Left lung (tissue), 10 donors: ENCODE data around the gene SERPINI1. TPM values are rescaled to one million over a fixed set of nuclear protein-coding genes. Genes with fewer than 3 reads are reported as not detected.

ENCODE experiments used
- ATAC-seq: fragments of 200-7000 bp; cut with Tn5 transposase; one replicate; pipeline ENCODE4 v1.9.1; 2020; ENCODE audit warnings: moderate library complexity
- DNase-seq, 4 donors: peaks; one replicate each; pipeline ENCODE4 v3.0.0-alpha.2; 2013 to 2020
- H3K27ac ChIP-seq, 2 donors: fragments of 200-600 bp; sonication (generic) in 1 of 2; one replicate each; pipeline versions ENCODE4 v1.5.0 to v1.8.0; 2020 to 2021
- H3K27me3 ChIP-seq, 2 donors: fragments of 200-600 bp; sonication (generic) in 1 of 2; one replicate each; pipeline versions ENCODE4 v1.5.0 to v1.8.0; 2020 to 2021
- H3K36me3 ChIP-seq, 2 donors: fragments of 200-600 bp; sonication (generic) in 1 of 2; one replicate each; pipeline versions ENCODE4 v1.5.0 to v1.8.0; 2020 to 2021
- H3K4me1 ChIP-seq, 2 donors: fragments of 200-600 bp; one replicate each; pipeline ENCODE4 v1.8.0; 2021
- H3K4me3 ChIP-seq, 2 donors: fragments of 200-600 bp; sonication (generic) in 1 of 2; one replicate each; pipeline versions ENCODE4 v1.5.0 to v1.8.0; 2020 to 2021; ENCODE audit warnings: mild to moderate bottlenecking in 1 of 2
- H3K9me3 ChIP-seq, 2 donors: fragments of 200-600 bp; sonication (generic) in 1 of 2; one replicate each; pipeline versions ENCODE4 v1.5.0 to v1.8.0; 2020 to 2021
- intact Hi-C, 2 donors: fragments of 100-400 bp; cut with DNase I; formaldehyde crosslinking; loops; one replicate each; pipeline versions ENCODE4 v1.11.2 to v1.14.2; 2022
- polyA plus RNA-seq, 6 donors: library from polyadenylated mRNA; unstranded; fragments of 120-200 nt; gene quantifications; one replicate each; pipeline ENCODE4 v1.2.1, GENCODE V29; 2013; ENCODE audit not compliant: insufficient read length in 6 of 6
- total RNA-seq, 2 donors: library from RNA; stranded (reverse); fragmentation: NEBNext Ultra II Directional; extraction: Animal tissue kit (Norgen Biotek cat#: 25700); gene quantifications; one replicate each; pipeline ENCODE4 v1.2.1, GENCODE V29; 2021
- TF ChIP-seq, protein P1 (sequence below), 2 donors: fragments of 200-600 bp; sonication (generic) in 1 of 2; IDR thresholded peaks; one replicate each; pipeline versions ENCODE4 v1.5.0 to v1.8.0; 2021; ENCODE audit warnings: antibody characterized with exemption in 2 of 2
- donor health status: DM: no; HTN: yes; CAD: no.
- donor health status: DM: no; HTN: no; CAD: no.

The SERPINI1 gene
- total and polyA plus RNA-seq, 8 donors: 6.1 to 19.5 (median 11.2) TPM

DNA sequence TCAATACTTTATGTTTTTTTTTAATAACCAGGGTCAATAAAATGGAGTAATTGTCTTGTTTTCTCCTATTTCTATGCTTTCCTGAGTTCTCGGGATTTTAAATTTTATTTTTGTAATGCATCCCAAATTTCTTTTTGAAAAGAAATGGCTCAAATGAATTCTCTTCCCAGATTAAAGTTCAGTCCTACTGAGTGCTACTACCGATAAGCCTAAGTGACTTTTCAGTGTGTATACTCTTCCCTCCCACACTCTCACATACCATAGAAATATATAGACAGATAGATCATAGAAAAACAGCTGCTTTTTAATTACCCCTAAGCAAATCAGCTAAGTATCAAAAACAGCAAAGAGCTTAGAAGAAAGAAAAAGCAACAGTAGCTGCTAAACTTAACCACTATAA is 1.5 kb downstream of the SERPINI1 start:
- intact Hi-C loops: no loop called here
- peaks cover 0 to 33% of the 10 kb centered on the region in 2 donors for H3K4me1 ChIP-seq
- DNase-seq (no peak), ATAC-seq (no peak)
- no peak overlapping the region for H3K27ac ChIP-seq
- no peaks in the 10 kb centered on the region for H3K36me3 ChIP-seq
- no peaks in the 10 kb centered on the region for H3K9me3 ChIP-seq
- no peak overlapping the region for H3K4me3 ChIP-seq
- TF ChIP-seq, protein P1, sequence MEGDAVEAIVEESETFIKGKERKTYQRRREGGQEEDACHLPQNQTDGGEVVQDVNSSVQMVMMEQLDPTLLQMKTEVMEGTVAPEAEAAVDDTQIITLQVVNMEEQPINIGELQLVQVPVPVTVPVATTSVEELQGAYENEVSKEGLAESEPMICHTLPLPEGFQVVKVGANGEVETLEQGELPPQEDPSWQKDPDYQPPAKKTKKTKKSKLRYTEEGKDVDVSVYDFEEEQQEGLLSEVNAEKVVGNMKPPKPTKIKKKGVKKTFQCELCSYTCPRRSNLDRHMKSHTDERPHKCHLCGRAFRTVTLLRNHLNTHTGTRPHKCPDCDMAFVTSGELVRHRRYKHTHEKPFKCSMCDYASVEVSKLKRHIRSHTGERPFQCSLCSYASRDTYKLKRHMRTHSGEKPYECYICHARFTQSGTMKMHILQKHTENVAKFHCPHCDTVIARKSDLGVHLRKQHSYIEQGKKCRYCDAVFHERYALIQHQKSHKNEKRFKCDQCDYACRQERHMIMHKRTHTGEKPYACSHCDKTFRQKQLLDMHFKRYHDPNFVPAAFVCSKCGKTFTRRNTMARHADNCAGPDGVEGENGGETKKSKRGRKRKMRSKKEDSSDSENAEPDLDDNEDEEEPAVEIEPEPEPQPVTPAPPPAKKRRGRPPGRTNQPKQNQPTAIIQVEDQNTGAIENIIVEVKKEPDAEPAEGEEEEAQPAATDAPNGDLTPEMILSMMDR (IDR thresholded peaks at IDR 0.05): no peak
- H3K27me3 ChIP-seq: no peaks in the 10 kb centered on the region

DNA sequence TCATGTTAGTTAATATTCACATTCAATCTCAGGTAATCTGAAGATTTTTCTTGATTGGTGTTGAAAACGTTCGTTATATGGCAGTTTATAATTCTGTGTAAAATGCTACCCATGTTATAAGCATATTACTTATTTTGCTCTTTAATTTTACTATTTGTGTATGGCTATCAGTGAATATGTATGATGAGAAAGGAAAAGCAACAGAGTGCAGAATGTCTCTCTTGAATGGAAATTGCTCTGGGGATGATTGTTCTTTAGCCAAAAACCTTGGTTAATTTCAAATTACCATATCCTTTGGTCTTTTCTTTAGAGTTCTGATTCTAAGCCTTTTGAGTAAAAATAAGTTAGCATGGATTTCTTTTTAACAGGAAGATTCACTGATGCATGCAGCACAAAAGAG is 2.5 kb downstream of the SERPINI1 start:
- peaks cover 0 to 22% of the 10 kb centered on the region in 2 donors for H3K4me1 ChIP-seq
- no peak overlapping the region for H3K4me3 ChIP-seq
- H3K9me3 ChIP-seq: no peaks in the 10 kb centered on the region
- H3K27me3 ChIP-seq: no peaks in the 10 kb centered on the region
- no peak for DNase-seq
- TF ChIP-seq, protein P1 (IDR thresholded peaks at IDR 0.05): no peak
- intact Hi-C loops: no loop called here
- ATAC-seq: no peak
- H3K27ac ChIP-seq: no peak overlapping the region
- no peaks in the 10 kb centered on the region for H3K36me3 ChIP-seq

DNA sequence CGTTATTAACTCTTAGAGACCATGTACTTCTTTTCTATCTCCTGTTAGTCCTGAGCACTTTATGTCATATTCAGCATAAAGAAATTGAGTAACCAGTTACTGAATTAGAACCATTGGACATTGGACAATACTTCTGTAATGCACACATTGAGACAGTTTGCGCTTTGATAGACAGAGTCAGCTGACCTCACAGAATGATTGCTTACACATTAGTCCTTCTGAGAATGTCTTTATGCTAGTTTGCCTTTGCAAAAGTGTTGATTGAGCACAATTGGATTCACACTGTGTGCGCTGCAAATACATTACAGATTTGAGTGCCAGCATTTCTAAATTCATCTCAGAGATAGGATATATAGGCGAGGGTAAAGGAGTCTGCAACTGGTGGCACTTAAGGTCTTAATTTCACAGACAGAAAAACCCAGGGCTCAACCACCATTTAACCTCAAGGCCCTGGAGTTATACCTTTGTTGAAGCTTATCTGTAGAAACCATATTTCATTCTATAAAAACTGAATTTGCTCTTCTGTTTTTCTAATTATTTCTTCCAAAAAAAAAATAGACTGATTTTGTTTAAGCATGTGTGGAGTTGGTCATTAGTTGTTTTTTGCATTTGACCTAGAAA is 3.8 kb downstream of the SERPINI1 start:
- no peaks in the 10 kb centered on the region for H3K9me3 ChIP-seq
- H3K4me1 ChIP-seq: peaks cover 0 to 11% of the 10 kb centered on the region in 2 donors
- no peak overlapping the region for H3K4me3 ChIP-seq
- no peak for DNase-seq
- intact Hi-C loops: no loop called here
- ATAC-seq: no peak
- no peaks in the 10 kb centered on the region for H3K36me3 ChIP-seq
- TF ChIP-seq, protein P1 (IDR thresholded peaks at IDR 0.05): no peak
- H3K27me3 ChIP-seq: no peaks in the 10 kb centered on the region
- H3K27ac ChIP-seq: no peak overlapping the region

DNA sequence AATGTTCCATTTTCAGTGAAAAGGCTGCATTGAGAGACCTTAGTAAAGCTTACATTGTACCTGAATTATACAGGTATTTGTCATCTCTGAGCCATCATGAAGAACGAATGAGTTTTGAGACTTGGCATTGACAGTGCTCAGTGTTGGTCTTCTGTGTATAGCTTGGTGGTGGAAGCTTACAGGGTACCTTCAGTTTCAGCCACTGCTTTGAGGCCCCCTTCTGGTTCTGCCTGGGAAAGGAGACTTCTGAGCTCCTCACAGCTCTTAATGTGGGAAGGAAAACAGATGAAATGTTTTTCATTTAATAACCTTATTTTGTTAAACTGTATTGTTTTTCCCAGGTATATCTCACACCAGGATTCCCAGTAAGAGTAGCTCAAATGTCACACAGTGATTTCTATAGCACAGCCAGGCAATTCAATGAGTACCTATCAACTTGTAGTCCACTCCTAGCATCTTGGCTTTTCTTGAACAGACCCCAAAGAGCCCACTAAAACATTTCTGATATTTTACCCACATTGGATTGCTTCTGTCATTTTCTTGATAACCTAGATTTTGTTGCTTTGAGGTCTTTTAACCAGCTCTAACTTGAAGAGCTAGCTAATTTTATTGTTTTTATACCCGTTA is 5.6 kb downstream of the SERPINI1 start:
- TF ChIP-seq, protein P1 (IDR thresholded peaks at IDR 0.05): no peak
- no peak overlapping the region for H3K27ac ChIP-seq
- peaks cover 0 to 8% of the 10 kb centered on the region in 2 donors for H3K4me1 ChIP-seq
- H3K9me3 ChIP-seq: no peaks in the 10 kb centered on the region
- H3K36me3 ChIP-seq: no peaks in the 10 kb centered on the region
- no peaks in the 10 kb centered on the region for H3K27me3 ChIP-seq
- ATAC-seq: peak; percentile 52
- DNase-seq: peak in 1 of 4 donors; percentile 30
- intact Hi-C loops: no loop called here
- H3K4me3 ChIP-seq: no peak overlapping the region

DNA sequence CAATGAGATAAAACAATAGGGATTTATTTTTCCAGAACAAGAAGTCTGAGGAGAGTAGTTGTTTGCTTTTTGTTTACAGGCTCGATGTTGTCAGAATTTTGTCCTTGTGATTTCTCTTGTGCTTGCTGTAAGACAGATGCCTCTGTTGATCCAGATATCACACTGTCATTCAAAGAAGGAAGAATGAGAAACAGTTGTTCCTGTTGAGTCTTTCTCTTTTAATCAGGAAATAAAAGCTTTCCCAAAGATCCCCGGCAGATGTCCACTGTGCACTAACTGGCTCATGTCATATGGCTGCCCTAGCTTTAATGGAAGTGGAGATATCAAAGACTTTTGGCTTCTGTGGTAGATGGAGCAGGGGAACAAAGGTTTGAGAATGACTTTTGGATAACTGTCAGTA is 6.8 kb downstream of the SERPINI1 start:
- Histone ChIP-seq H3K27ac (no peak overlapping the region), H3K4me3 (no peak overlapping the region), H3K4me1 (no peaks in the 10 kb centered on the region), H3K9me3 (no peaks in the 10 kb centered on the region), H3K27me3 (no peaks in the 10 kb centered on the region), H3K36me3 (no peaks in the 10 kb centered on the region)
- DNase-seq (no peak), ATAC-seq (no peak)
- intact Hi-C loops: no loop called here
- TF ChIP-seq, protein P1 (IDR thresholded peaks at IDR 0.05): no peak
